ENCODE results near the gene SPIN2A.
"Not testable (repeated sequence)": the region's sequence is repeated elsewhere in the genome, so short reads cannot be mapped to it uniquely, and the experiment has no call there.

SPIN2A gene

GRCh38 chrX:57137073-57137472, at the start of gene SPIN2A:
TSS of gene SPIN2A (minus strand) at chrX:57137397. CDS start at chrX:57136597, 800 bp downstream.
- DNase-seq = not testable (repeated sequence)

GRCh38 chrX:57178605-57179004, 41.4 kb upstream of the SPIN2A start:
- no peaks in the 10 kb centered on the region for H3K27me3 ChIP-seq

More at GRCh38 chrX:57137073-57137472, at the start of gene SPIN2A:
- H3K36me3 ChIP-seq; H3K9me3 ChIP-seq; H3K4me1 ChIP-seq; H3K27me3 ChIP-seq; H3K27ac ChIP-seq; intact Hi-C loops (cut with DNase I; ENCODE audit: low total_unique reads): not testable (repeated sequence)
- peak within 1 kb of the TSS; percentile 18 to 33 for H3K4me3 ChIP-seq

GRCh38 chrX:57177070-57177469, 39.9 kb upstream of the SPIN2A start:
- Histone ChIP-seq H3K27ac (no peak overlapping the region), H3K4me1 (no peaks in the 10 kb centered on the region), H3K27me3 (no peaks in the 10 kb centered on the region), H3K4me3 (no peak overlapping the region), H3K36me3 (no peaks in the 10 kb centered on the region), H3K9me3 (peaks cover 0 to 6% (median 0%) of the 10 kb centered on the region in 3 donors)
- no peak for DNase-seq
- intact Hi-C loops (cut with DNase I; ENCODE audit: low total_unique reads) = no loop called here
- TF ChIP-seq CTCF (IDR thresholded peaks at IDR 0.05) = no peak

More at GRCh38 chrX:57178605-57179004, 41.4 kb upstream of the SPIN2A start:
- TF ChIP-seq CTCF (IDR thresholded peaks at IDR 0.05) = no peak
- H3K27ac ChIP-seq = no peak overlapping the region
- DNase-seq = no peak
- H3K4me3 ChIP-seq = no peak overlapping the region
- H3K36me3 ChIP-seq = no peaks in the 10 kb centered on the region
- intact Hi-C loops (cut with DNase I; ENCODE audit: low total_unique reads) = no loop called here
- H3K9me3 ChIP-seq = peaks cover 0 to 9% (median 5%) of the 10 kb centered on the region in 3 donors
- H3K4me1 ChIP-seq = no peaks in the 10 kb centered on the region

- no peaks in the 10 kb centered on the region for H3K9me3 ChIP-seq
- no peaks in the 10 kb centered on the region for H3K4me1 ChIP-seq
- DNase-seq = no peak
- H3K36me3 ChIP-seq = no peaks in the 10 kb centered on the region
- intact Hi-C loops (cut with DNase I; ENCODE audit: low total_unique reads) = no loop called here
- no peak overlapping the region for H3K4me3 ChIP-seq
- H3K27ac ChIP-seq = no peak overlapping the region
- no peaks in the 10 kb centered on the region for H3K27me3 ChIP-seq
- no peak for TF ChIP-seq CTCF (IDR thresholded peaks at IDR 0.05)
Measured at GRCh38 chrX:57172544-57172943, 35.3 kb upstream of the SPIN2A start.

- Histone ChIP-seq H3K9me3 (peaks cover 0 to 23% (median 19%) of the 10 kb centered on the region in 3 donors), H3K36me3 (no peaks in the 10 kb centered on the region), H3K27ac (no peak overlapping the region), H3K27me3 (no peaks in the 10 kb centered on the region), H3K4me1 (no peaks in the 10 kb centered on the region), H3K4me3 (no peak overlapping the region)
- DNase-seq = no peak
- intact Hi-C loops (cut with DNase I; ENCODE audit: low total_unique reads) = no loop called here
- no peak for TF ChIP-seq CTCF (IDR thresholded peaks at IDR 0.05)
Measured at GRCh38 chrX:57156397-57157049, 19.3 kb upstream of the SPIN2A start.

GRCh38 chrX:57155171-57155570, 18.0 kb upstream of the SPIN2A start:
- no peak for TF ChIP-seq CTCF (IDR thresholded peaks at IDR 0.05)
- H3K9me3 ChIP-seq = peaks cover 0 to 29% (median 19%) of the 10 kb centered on the region in 3 donors
- no peak overlapping the region for H3K4me3 ChIP-seq
- H3K27ac ChIP-seq = no peak overlapping the region
- intact Hi-C loops (cut with DNase I; ENCODE audit: low total_unique reads) = no loop called here
- no peak for DNase-seq
- no peaks in the 10 kb centered on the region for H3K4me1 ChIP-seq
- H3K27me3 ChIP-seq = no peaks in the 10 kb centered on the region
- no peaks in the 10 kb centered on the region for H3K36me3 ChIP-seq

GRCh38 chrX:57152222-57152621, 15.0 kb upstream of the SPIN2A start:
- H3K4me1 ChIP-seq; DNase-seq; H3K27ac ChIP-seq; H3K36me3 ChIP-seq; intact Hi-C loops (cut with DNase I; ENCODE audit: low total_unique reads); H3K4me3 ChIP-seq; H3K27me3 ChIP-seq: not testable (repeated sequence)
- peaks cover 0 to 29% (median 19%) of the 10 kb centered on the region in 3 donors for H3K9me3 ChIP-seq
